Measurements from ENCODE around the gene SNX9.

SNX9 gene

DNA sequence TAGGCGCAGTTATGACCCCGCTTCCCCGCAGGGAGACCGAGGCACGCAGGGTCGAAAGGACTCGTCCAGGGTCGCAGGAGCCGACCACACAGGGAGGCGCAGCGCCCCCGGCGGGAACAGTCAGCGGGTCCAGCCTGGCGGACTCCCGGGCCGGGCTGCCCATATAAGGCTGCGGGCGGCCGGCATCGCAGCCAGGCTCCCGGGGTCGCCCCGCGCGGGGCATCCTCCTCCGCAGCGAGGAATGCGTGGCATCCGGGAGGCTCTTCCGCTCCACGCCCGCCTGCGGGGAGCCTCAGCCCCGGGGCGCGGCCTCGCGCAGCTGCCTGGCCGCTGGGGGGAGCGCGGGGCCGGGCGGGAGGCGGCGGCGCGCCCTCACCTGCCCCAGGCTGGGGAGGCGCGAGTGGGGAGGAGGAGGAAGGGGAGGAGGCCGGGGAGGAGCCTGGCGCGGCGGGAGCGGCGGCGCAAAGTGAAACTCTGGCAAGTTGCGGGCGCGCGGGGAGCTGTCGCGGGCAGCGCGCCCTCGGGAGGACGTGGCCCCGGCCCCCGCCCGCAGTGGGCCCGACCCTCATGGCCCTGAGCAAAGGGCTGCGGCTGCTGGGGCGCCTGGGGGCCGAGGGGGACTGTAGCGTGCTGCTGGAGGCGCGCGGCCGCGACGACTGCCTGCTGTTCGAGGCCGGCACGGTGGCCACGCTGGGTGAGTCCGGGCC, 158.5 kb downstream of the SNX9 start, which contains the start of gene SYNJ2:
Gene SYNJ2, plus strand, starts transcription at position 469 of the 707 bp plus-strand sequence. Its CDS starts 99 bp downstream, at position 568.
- peak; percentile 40 for DNase-seq

GRCh38 chr6:157982102-157982562, 159.1 kb downstream of the SNX9 start:
- DNase-seq: no peak

GRCh38 chr6:157982563-157983405, 159.7 kb downstream of the SNX9 start:
- no peak for DNase-seq

- DNase-seq: no peak
Measured at GRCh38 chr6:157983406-157984119, 160.5 kb downstream of the SNX9 start.

GRCh38 chr6:157984128-157984527, 161.1 kb downstream of the SNX9 start:
- no peak for DNase-seq

GRCh38 chr6:157984686-157985225, 161.7 kb downstream of the SNX9 start:
- DNase-seq: no peak

DNA sequence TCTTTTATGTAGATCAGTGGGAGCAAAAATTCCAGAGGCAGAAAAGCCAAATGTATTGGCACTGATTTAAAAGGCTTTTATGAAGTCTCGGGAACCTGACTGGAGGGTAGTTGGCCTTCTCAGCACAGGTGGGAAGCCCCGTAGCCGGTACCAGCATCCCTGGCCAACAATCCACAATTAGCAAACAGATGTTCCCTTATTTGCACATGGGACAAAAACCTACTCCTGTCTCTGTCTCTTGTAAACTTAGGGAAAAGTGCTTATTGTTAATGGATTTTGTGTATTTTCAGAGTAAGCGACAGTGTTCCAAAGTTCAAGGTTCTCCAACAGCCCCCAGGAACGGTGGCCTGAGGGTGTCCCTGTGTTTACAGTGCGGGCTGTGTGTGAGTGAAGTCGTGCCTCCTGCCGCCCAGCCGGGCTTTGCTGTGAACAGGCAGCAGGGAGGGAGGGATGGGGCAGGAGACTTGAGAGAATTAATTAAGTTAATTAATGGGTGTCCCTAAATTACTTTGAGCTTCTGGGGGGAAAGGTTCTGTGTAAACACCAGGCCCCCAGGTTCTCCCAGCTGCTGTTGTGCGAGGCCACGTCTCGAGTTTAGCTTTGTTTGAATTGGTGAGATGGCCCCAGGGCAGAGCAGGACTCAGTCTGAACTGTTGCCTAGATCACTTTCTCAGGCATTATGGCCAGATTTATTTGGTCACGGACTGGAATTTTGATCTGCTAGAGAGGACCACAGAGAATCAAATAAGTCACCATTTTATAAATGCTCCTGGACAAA, 162.5 kb downstream of the SNX9 start:
- DNase-seq: no peak

DNA sequence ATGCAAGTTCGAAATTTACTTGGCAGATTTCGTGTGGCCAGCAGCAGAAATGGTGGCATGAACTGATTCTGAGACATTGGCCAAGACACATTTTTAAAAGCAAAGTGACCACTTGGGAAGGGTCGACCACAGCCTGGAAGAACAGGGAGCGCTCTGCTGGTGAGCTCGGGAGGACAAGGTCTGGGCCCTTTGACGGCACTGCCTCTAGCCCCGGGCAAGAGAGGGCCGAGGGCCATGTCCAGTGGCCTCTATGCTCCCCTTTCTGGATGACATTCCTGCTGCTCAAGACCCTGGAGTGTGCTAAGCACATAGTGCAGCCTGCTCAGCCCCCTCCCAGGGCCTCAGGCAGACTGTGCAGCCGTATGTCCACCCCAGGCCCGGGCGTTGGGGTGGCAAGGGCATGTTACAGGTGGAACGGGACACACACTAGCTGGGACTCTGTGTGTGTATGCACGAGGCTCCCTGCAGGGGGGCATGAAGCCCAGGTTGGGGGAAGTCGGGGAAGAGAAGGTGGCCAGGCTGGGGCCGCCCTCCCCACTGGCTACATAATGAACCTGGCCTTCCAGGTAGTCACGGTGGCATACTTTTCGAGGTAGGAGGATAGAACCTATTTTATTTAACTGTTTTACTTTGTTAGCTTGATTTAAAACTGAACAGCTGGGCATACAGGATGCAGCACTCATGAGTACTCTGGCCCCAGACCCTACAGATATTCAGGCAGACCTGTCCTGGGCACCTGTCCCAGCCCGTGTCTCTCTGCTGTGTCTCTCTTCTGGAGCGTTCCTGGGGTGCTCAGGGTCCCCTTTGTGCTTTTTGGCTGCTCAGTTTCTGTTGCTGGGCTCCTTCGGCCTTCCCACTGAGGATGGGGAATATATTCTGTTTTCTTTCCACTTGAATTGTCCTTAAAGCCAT, 165.0 kb downstream of the SNX9 start:
- no peak for DNase-seq

DNA sequence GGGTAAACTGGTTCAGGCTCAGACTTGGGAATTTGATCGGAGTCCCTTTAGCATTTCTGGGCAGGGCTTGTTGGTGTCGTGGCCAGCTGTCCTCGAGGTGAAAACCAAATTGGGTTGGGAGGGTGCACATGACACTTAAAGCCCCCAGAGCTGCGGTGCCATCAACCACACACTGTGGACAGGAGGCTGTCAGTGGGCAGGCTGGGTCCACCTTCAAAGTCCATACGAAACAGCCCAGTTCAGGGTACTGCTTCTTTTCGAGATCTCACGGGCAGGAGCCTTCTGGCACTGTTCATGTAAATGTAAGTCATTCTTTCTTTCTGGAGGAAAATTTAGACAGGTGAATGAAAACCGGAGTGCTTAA, 165.6 kb downstream of the SNX9 start:
- no peak for DNase-seq

GRCh38 chr6:157989541-157990289, 166.7 kb downstream of the SNX9 start:
- DNase-seq: peak; percentile 80

DNA sequence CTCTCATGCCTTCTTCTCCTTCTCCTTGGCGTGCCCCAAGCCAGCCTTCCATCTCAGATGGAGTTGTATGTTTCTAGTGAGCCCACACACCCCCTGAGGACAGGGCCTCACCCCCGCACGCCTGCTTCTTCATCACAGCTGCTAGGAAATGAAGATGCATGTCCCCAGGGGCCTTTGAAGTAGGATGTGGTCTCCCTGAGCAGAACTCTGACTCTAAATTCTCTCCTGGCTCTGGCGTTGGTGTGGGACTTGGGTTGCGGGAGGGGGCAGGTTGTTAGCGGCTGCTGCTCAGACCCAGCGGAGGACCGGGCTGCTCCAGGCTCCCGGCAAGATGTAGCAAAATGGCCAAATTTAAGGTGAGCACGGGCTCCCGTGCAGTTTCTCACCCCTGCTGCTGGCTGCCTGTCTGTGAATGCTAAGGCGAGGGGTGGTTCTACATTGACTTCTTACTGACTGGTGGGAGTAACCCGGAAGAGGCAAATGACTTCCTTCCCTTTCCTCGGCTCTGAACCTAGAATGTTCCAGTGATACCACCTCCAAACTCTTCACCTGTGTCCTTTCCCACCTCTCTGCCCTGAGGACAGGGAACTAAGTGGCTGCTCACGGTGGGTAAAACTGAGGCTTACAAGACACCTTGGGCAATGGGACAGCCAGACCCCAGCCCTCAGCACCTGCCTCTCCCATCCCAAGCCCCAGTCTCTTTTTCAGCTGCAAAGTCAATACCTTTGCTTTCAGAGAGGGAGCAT, 167.4 kb downstream of the SNX9 start:
- peak; percentile 40 for DNase-seq

DNA sequence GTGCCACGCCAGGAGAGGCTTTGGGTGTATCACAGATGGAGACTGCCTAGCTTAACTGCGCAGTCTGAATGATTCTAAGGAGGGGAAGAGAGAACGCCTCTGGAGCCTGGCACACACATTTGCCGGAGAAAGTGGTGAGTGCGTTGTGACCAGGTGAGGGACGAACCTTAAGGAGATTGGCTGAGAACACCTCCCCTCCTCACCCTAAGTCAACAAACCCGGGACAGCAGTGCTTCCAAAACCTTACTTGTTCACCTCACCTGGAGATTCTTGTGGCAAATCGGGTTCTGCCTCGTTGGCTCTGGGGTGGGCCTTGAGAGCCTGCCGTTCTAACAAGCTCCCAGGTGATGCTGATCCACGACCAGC, 168.0 kb downstream of the SNX9 start:
- DNase-seq: no peak

DNA sequence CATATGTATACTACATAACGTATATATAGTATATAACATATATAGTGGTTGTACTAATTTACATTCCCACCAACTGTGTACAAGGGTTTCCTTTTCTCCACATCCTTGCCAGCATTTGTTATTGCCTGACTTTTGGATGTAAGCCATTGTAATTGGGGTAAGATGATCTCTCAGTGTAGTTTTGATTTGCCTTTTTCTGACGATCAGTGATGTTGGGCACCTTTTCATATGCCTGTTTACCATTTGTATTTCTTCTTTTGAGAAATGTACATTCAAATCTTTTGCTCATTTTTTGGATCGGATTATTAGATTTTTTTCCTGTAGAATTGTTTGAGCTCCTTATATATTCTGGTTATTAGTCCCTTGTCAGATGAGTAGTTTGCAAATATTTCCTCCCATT, 170.0 kb downstream of the SNX9 start:
- DNase-seq: no peak

DNA sequence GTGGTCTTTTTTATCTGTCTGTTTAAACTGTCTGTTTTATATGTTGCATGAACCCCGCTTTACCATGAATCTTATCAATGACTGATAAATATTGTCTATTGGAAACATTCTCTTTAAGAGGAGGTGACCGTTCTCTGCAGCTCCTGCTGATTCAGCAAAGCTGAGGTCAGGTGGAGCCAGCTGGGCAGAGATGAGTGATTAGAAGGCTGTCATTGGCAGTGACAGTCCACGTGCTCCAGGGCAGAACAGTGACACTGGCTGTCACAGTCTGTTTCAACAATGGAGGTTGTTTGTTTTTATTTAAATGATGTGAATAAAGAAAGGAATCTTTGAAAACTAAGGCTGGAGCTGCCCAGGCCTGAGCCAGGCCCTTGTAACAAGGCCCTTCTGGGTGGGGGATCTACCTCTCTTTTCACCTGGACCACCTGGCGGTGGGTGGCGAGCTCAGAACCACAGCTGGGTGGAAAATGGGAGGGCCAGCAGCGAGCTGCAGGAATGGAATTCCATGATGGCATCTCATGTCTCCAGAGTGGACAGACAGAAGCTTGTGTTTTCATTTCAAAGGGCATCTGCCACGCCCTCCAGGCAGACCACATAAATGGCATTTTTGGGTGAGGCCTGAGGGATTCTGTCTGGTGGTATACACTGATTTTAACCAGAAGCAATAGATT, 171.2 kb downstream of the SNX9 start:
- DNase-seq: no peak

Measured in NCI-H2171 (cell line).